Ascending aorta (tissue), 2 donors: ENCODE results near the gene TBC1D2. TPM values are rescaled to one million over a fixed set of nuclear protein-coding genes. Genes with fewer than 3 reads are reported as not detected.

Experiments
- DNase-seq, 2 donors: peaks; one replicate each; pipeline ENCODE4 v3.0.0-alpha.2; 2019; ENCODE audit warnings: low spot score in 2 of 2
- H3K27ac ChIP-seq, 2 donors: fragments of 200-600 bp; sonication (generic); one replicate each; pipeline ENCODE4 v1.5.1; 2016 to 2017; ENCODE audit warnings: mild to moderate bottlenecking in 1 of 2
- H3K27me3 ChIP-seq: fragments of 200-600 bp; sonication (generic); one replicate; pipeline ENCODE4 v1.5.1; 2017
- H3K36me3 ChIP-seq, 2 donors: fragments of 200-600 bp; sonication (generic); one replicate each; pipeline ENCODE4 v1.5.1; 2016
- H3K4me1 ChIP-seq, 2 donors: fragments of 200-600 bp; sonication (generic); one replicate each; pipeline ENCODE4 v1.5.1; 2016 to 2017; ENCODE audit warnings: mild to moderate bottlenecking in 1 of 2
- H3K4me3 ChIP-seq, 2 donors: fragments of 200-600 bp; sonication (generic); one replicate each; pipeline ENCODE4 v1.5.1; 2016 to 2017; ENCODE audit warnings: mild to moderate bottlenecking in 1 of 2
- H3K9me3 ChIP-seq, 2 donors: fragments of 200-600 bp; sonication (generic); one replicate each; pipeline ENCODE4 v1.5.1; 2016
- intact Hi-C: fragments of 100-400 bp; cut with DNase I; formaldehyde crosslinking; loops from one replicate; pipeline ENCODE4 v1.15.1; 2023
- total RNA-seq: library from RNA; depleted of rRNA; stranded (reverse); fragments of >200 nt; gene quantifications from one replicate; pipeline ENCODE4 v1.1.0, GENCODE V29; 2016
- TF ChIP-seq, protein P1 (sequence below), 3 experiments: fragments of 200-600 bp in 2 of 3; fragments of 450-650 bp in 1 of 3; sonication (generic) in 2 of 3; IDR thresholded peaks; one replicate each; pipeline ENCODE4 v1.5.1; 2016 to 2019; ENCODE audit warnings: antibody characterized with exemption in 3 of 3, mild to moderate bottlenecking in 1 of 3, moderate library complexity in 1 of 3

TBC1D2 gene
- total RNA-seq, 1 donor from 2014 or later, result 32.5 TPM

GRCh38 chr9:98300611-98301010, 45.2 kb upstream of the TBC1D2 start:
- TF ChIP-seq, protein P1, sequence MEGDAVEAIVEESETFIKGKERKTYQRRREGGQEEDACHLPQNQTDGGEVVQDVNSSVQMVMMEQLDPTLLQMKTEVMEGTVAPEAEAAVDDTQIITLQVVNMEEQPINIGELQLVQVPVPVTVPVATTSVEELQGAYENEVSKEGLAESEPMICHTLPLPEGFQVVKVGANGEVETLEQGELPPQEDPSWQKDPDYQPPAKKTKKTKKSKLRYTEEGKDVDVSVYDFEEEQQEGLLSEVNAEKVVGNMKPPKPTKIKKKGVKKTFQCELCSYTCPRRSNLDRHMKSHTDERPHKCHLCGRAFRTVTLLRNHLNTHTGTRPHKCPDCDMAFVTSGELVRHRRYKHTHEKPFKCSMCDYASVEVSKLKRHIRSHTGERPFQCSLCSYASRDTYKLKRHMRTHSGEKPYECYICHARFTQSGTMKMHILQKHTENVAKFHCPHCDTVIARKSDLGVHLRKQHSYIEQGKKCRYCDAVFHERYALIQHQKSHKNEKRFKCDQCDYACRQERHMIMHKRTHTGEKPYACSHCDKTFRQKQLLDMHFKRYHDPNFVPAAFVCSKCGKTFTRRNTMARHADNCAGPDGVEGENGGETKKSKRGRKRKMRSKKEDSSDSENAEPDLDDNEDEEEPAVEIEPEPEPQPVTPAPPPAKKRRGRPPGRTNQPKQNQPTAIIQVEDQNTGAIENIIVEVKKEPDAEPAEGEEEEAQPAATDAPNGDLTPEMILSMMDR (IDR thresholded peaks at IDR 0.05), result no peak
- Histone ChIP-seq H3K9me3 (no peaks in the 10 kb centered on the region), H3K4me1 (no peaks in the 10 kb centered on the region), H3K27ac (no peak overlapping the region), H3K4me3 (no peak overlapping the region), H3K27me3 (no peaks in the 10 kb centered on the region), H3K36me3 (no peaks in the 10 kb centered on the region)
- intact Hi-C loops, result no loop called here
- DNase-seq, result no peak

- H3K27ac ChIP-seq, result no peak overlapping the region
- DNase-seq, result no peak
- H3K27me3 ChIP-seq, result no peaks in the 10 kb centered on the region
- H3K4me1 ChIP-seq, result no peaks in the 10 kb centered on the region
- H3K36me3 ChIP-seq, result no peaks in the 10 kb centered on the region
- no peak overlapping the region for H3K4me3 ChIP-seq
- no peaks in the 10 kb centered on the region for H3K9me3 ChIP-seq
- TF ChIP-seq, protein P1 (IDR thresholded peaks at IDR 0.05), result no peak
- intact Hi-C loops, result no loop called here
Observed at GRCh38 chr9:98298476-98298875, 43.0 kb upstream of the TBC1D2 start.

DNA sequence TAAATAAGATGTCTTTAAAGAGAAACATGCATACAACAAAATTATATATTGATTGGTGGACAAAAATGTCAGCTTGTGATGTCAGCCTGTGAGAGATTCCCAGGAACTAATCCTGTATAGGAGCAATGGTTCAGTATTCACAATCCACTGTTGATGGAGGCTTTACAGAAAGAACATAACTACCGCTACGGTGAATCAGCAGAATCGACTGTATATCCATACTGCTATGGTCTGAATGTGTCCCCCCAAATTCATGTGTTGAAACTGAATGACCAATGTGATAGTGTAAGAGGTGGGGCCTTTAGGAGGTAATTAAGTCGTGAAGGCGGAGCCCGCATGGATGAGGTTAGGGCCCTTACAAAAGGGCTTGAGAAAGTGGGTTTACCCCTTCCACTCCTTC, 40.4 kb upstream of the TBC1D2 start:
- Histone ChIP-seq H3K9me3 (no peaks in the 10 kb centered on the region), H3K27ac (no peak overlapping the region), H3K27me3 (no peaks in the 10 kb centered on the region), H3K4me3 (no peak overlapping the region), H3K36me3 (no peaks in the 10 kb centered on the region), H3K4me1 (no peaks in the 10 kb centered on the region)
- TF ChIP-seq, protein P1 (IDR thresholded peaks at IDR 0.05), result no peak
- no peak for DNase-seq
- intact Hi-C loops, result no loop called here

GRCh38 chr9:98291820-98292219, 36.4 kb upstream of the TBC1D2 start:
- intact Hi-C loops, result no loop called here
- DNase-seq, result no peak

GRCh38 chr9:98290411-98290810, 35.0 kb upstream of the TBC1D2 start:
- TF ChIP-seq, protein P1 (IDR thresholded peaks at IDR 0.05), result no peak
- Histone ChIP-seq H3K27ac (no peak overlapping the region), H3K36me3 (no peaks in the 10 kb centered on the region), H3K4me1 (no peaks in the 10 kb centered on the region), H3K4me3 (no peak overlapping the region), H3K27me3 (no peaks in the 10 kb centered on the region), H3K9me3 (no peaks in the 10 kb centered on the region)
- DNase-seq, result no peak
- intact Hi-C loops, result no loop called here

More at GRCh38 chr9:98291820-98292219, 36.4 kb upstream of the TBC1D2 start:
- Histone ChIP-seq H3K36me3 (no peaks in the 10 kb centered on the region), H3K9me3 (no peaks in the 10 kb centered on the region), H3K27me3 (no peaks in the 10 kb centered on the region), H3K4me1 (no peaks in the 10 kb centered on the region), H3K27ac (no peak overlapping the region), H3K4me3 (no peak overlapping the region)
- TF ChIP-seq, protein P1 (IDR thresholded peaks at IDR 0.05), result no peak

DNA sequence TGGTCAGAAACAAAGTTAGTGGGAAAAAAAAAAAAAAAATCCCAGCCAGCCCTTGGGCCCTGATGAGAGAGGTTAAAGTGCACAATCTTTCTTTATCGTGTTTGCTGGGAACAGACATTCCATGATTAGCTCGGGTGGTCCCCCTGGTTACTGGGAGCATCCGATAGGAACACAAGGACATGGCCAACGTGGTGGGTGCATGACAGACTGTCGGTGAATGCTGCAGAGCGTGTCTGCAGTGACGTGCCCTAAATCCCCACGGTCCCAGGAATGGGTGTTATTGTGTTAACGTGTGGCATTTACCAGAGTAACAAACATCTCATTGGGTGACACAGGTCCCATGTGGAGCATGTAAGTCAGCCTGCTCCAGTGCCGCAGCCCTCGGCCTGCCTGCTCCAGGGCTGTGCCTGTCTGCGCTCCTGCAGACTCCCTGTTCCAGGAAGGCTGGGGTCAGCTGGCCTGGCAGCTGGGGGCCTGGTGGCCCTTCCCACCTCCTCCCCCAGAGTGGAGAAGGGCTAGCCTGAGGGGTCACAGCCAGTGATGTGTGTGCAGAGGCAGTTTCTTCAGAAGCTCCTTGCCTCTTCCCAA, 34.3 kb upstream of the TBC1D2 start:
- Histone ChIP-seq H3K4me3 (no peak overlapping the region), H3K36me3 (no peaks in the 10 kb centered on the region), H3K4me1 (no peaks in the 10 kb centered on the region), H3K9me3 (no peaks in the 10 kb centered on the region), H3K27me3 (no peaks in the 10 kb centered on the region), H3K27ac (no peak overlapping the region)
- TF ChIP-seq, protein P1 (IDR thresholded peaks at IDR 0.05), result no peak
- no peak for DNase-seq
- intact Hi-C loops, result no loop called here
